Upper lobe of left lung (tissue), 6 donors: Measurements from ENCODE around the gene CRTAC1. TPM values are rescaled to one million over a fixed set of nuclear protein-coding genes. Genes with fewer than 3 reads are reported as not detected.

Experiments used
- ATAC-seq, 2 donors: fragments of 200-7000 bp; cut with Tn5 transposase; one replicate each; pipeline ENCODE4 v1.9.1; 2022; ENCODE audit warnings: mild to moderate bottlenecking in 2 of 2, moderate library complexity in 2 of 2; ENCODE audit not compliant: low FRiP score in 2 of 2
- DNase-seq, 2 donors: peaks; one replicate each; pipeline ENCODE4 v3.0.0-alpha.2; 2019 to 2020
- H3K27ac ChIP-seq, 4 donors: fragments of 200-600 bp; sonication (generic); one replicate each; pipeline ENCODE4 v1.5.1; 2016 to 2019
- H3K27me3 ChIP-seq, 4 donors: fragments of 200-600 bp; sonication (generic); one replicate each; pipeline ENCODE4 v1.5.1; 2017 to 2019
- H3K36me3 ChIP-seq, 4 donors: fragments of 200-600 bp; sonication (generic); one replicate each; pipeline ENCODE4 v1.5.1; 2016 to 2019
- H3K4me1 ChIP-seq, 4 donors: fragments of 200-600 bp; sonication (generic); one replicate each; pipeline ENCODE4 v1.5.1; 2018 to 2019
- H3K4me3 ChIP-seq, 4 donors: fragments of 200-600 bp; sonication (generic); one replicate each; pipeline ENCODE4 v1.5.1; 2017 to 2019; ENCODE audit warnings: mild to moderate bottlenecking in 2 of 4, moderate library complexity in 1 of 4
- H3K9me3 ChIP-seq, 4 donors: fragments of 200-600 bp; sonication (generic); one replicate each; pipeline ENCODE4 v1.5.1; 2018 to 2019
- CTCF ChIP-seq, 6 experiments: fragments of 450-650 bp in 4 of 6; fragments of 200-600 bp in 2 of 6; sonication (generic) in 2 of 6; IDR thresholded peaks; one replicate each; pipeline ENCODE4 v1.5.1; 2016 to 2019; ENCODE audit warnings: antibody characterized with exemption in 6 of 6
- EP300 ChIP-seq, 4 donors: sonication (generic); formaldehyde crosslinking; IDR thresholded peaks; one replicate each; pipeline ENCODE4 v1.5.1; 2017; ENCODE audit warnings: antibody characterized with exemption in 4 of 4, control low read depth in 2 of 4
- POLR2A ChIP-seq, 4 donors: fragments of 450-650 bp; IDR thresholded peaks; one replicate each; pipeline ENCODE4 v1.5.1; 2016 to 2017; ENCODE audit warnings: antibody characterized with exemption in 4 of 4, mild to moderate bottlenecking in 2 of 4
- POLR2AphosphoS5 ChIP-seq, 2 donors: sonication (generic); formaldehyde crosslinking; IDR thresholded peaks; one replicate each; pipeline ENCODE4 v1.5.1; 2017; ENCODE audit warnings: antibody characterized with exemption in 2 of 2
- WGBS, 2 donors: methylation state at CpG; one replicate each; pipeline ENCODE4 v1.1.5; 2017 to 2018; 5-methylcytosine and 5-hydroxymethylcytosine counted together
- total RNA-seq, 6 donors: library from RNA; depleted of rRNA in 4 of 6; stranded (reverse); fragments of >200 nt in 4 of 6; gene quantifications; one replicate each; pipeline versions ENCODE4 v1.1.0 to v1.2.1, GENCODE V29; 2016 to 2021
- donor health status: DM: no; HTN: no; CAD: no; lungs with moderate emphysema.
- donor health status: DM: no; HTN: yes; CAD: no; lungs with severe emphysema.

CRTAC1 gene
- total RNA-seq, 6 donors from 2014 or later = 40.6 to 123 (median 77.3) TPM

GRCh38 chr10:97874332-97874731 is 156.1 kb downstream of the CRTAC1 start:
- H3K27me3 ChIP-seq = no peaks in the 10 kb centered on the region
- H3K36me3 ChIP-seq = no peaks in the 10 kb centered on the region
- no peak for TF ChIP-seq POLR2AphosphoS5 (IDR thresholded peaks at IDR 0.05)
- TF ChIP-seq POLR2A (IDR thresholded peaks at IDR 0.05) = no peak
- no peak for TF ChIP-seq CTCF (IDR thresholded peaks at IDR 0.05)
- TF ChIP-seq EP300 (IDR thresholded peaks at IDR 0.05) = no peak
- DNase-seq (no peak), ATAC-seq (no peak)
- H3K9me3 ChIP-seq = no peaks in the 10 kb centered on the region
- H3K4me3 ChIP-seq = no peak overlapping the region
- H3K27ac ChIP-seq = no peak overlapping the region
- peaks cover 4 to 5% (median 5%) of the 10 kb centered on the region in 4 donors for H3K4me1 ChIP-seq
- WGBS, 2 donors = 65% methylated on average over 6 of the region's 6 CpGs

- no peaks in the 10 kb centered on the region for H3K9me3 ChIP-seq
- no peak overlapping the region for H3K27ac ChIP-seq
- no peaks in the 10 kb centered on the region for H3K27me3 ChIP-seq
- no peaks in the 10 kb centered on the region for H3K36me3 ChIP-seq
- WGBS, 2 donors = 61 to 81% methylated on average over 5 to 6 of the region's 6 CpGs
- DNase-seq (no peak), ATAC-seq (no peak)
- TF ChIP-seq POLR2A (IDR thresholded peaks at IDR 0.05) (no peak), EP300 (IDR thresholded peaks at IDR 0.05) (no peak), POLR2AphosphoS5 (IDR thresholded peaks at IDR 0.05) (no peak), CTCF (IDR thresholded peaks at IDR 0.05) (no peak)
- H3K4me3 ChIP-seq = no peak overlapping the region
- H3K4me1 ChIP-seq = peaks cover 10 to 11% (median 10%) of the 10 kb centered on the region in 4 donors
Observed at GRCh38 chr10:97873569-97873968, 156.9 kb downstream of the CRTAC1 start.

GRCh38 chr10:97870990-97871389 is 159.4 kb downstream of the CRTAC1 start:
- 76 to 86% methylated on average over 8 of the region's 8 CpGs for WGBS, 2 donors
- Histone ChIP-seq H3K27ac (no peak overlapping the region), H3K27me3 (no peaks in the 10 kb centered on the region), H3K9me3 (no peaks in the 10 kb centered on the region), H3K4me3 (no peak overlapping the region), H3K4me1 (peaks cover 10 to 11% (median 10%) of the 10 kb centered on the region in 4 donors), H3K36me3 (no peaks in the 10 kb centered on the region)
- no peak for ATAC-seq
- DNase-seq = no peak
- TF ChIP-seq EP300 (IDR thresholded peaks at IDR 0.05) = no peak
- TF ChIP-seq CTCF (IDR thresholded peaks at IDR 0.05) = no peak
- no peak for TF ChIP-seq POLR2AphosphoS5 (IDR thresholded peaks at IDR 0.05)
- TF ChIP-seq POLR2A (IDR thresholded peaks at IDR 0.05) = no peak

GRCh38 chr10:97869091-97870042 is 161.1 kb downstream of the CRTAC1 start:
- DNase-seq = peak; percentile 78 to 92
- ATAC-seq = peak; percentile 80 to 91
- peak overlapping the region in 1 of 4 donors; percentile 30 for H3K27ac ChIP-seq
- no peak overlapping the region for H3K4me3 ChIP-seq
- no peaks in the 10 kb centered on the region for H3K27me3 ChIP-seq
- no peaks in the 10 kb centered on the region for H3K9me3 ChIP-seq
- H3K36me3 ChIP-seq = no peaks in the 10 kb centered on the region
- WGBS, 2 donors = 0 to 18% methylated on average over 1 to 13 of the region's 19 CpGs
- H3K4me1 ChIP-seq = peaks cover 10 to 11% (median 10%) of the 10 kb centered on the region in 4 donors
- TF ChIP-seq CTCF (IDR thresholded peaks at IDR 0.05) (peak; percentile 56 to 97 (median 94)), POLR2AphosphoS5 (IDR thresholded peaks at IDR 0.05) (no peak), POLR2A (IDR thresholded peaks at IDR 0.05) (no peak), EP300 (IDR thresholded peaks at IDR 0.05) (no peak)
